ENCODE data around the gene CA10. TPM values are rescaled to one million over a fixed set of nuclear protein-coding genes. Genes with fewer than 3 reads are reported as not detected.

The CA10 gene
- total RNA-seq, 4 donors from 2014 or later: not detected

- ATAC-seq (ENCODE audit: low FRiP score): no peak
- no peak for TF ChIP-seq CTCF (IDR thresholded peaks at IDR 0.05)
- DNase-seq (ENCODE audit: low spot score): no peak
These were observed 512.0 kb downstream of the CA10 start for GRCh38 chr17:51646539-51646938.

- DNase-seq (ENCODE audit: low spot score) (no peak), ATAC-seq (ENCODE audit: low FRiP score) (no peak)
- TF ChIP-seq CTCF (IDR thresholded peaks at IDR 0.05): no peak
These were observed 513.5 kb downstream of the CA10 start for GRCh38 chr17:51645056-51645455.

GRCh38 chr17:51643702-51644490 is 514.6 kb downstream of the CA10 start:
- TF ChIP-seq CTCF (IDR thresholded peaks at IDR 0.05): no peak
- ATAC-seq (ENCODE audit: low FRiP score) (no peak), DNase-seq (ENCODE audit: low spot score) (no peak)

- no peak for DNase-seq (ENCODE audit: low spot score)
- TF ChIP-seq CTCF (IDR thresholded peaks at IDR 0.05): no peak
- no peak for ATAC-seq (ENCODE audit: low FRiP score)
These were observed 516.5 kb downstream of the CA10 start for GRCh38 chr17:51642029-51642428.

DNA sequence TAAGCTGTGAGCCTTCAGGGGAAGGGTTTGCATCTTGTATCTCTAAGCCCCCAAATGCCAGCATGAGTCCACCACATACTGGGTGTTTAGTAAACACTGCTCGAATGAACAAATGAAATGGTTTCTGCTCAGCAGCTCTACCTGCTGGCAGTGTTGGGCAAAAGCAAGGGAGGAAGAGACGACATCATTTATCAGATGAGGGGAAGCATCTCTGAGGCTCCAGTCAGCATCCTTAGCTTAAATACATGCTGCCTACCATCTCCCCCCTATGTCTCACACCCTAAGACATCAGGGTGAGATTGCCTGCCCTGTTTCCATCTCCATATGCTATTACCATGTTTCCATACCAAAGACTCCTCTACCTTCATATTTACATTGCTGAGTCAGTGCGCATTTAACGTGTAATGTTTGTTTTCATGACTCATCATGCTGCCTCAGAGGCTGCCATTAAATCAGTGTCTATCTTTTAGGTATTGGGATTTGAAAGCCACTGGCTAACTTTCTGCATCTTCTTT is 518.3 kb downstream of the CA10 start:
- ATAC-seq (ENCODE audit: low FRiP score): no peak
- TF ChIP-seq CTCF (IDR thresholded peaks at IDR 0.05): no peak

GRCh38 chr17:51638971-51639370 is 519.5 kb downstream of the CA10 start:
- DNase-seq (ENCODE audit: low spot score) (no peak), ATAC-seq (ENCODE audit: low FRiP score) (no peak)
- no peak for TF ChIP-seq CTCF (IDR thresholded peaks at IDR 0.05)

More for the DNA sequence above, 518.3 kb downstream of the CA10 start:
- DNase-seq (ENCODE audit: low spot score): no peak

DNA sequence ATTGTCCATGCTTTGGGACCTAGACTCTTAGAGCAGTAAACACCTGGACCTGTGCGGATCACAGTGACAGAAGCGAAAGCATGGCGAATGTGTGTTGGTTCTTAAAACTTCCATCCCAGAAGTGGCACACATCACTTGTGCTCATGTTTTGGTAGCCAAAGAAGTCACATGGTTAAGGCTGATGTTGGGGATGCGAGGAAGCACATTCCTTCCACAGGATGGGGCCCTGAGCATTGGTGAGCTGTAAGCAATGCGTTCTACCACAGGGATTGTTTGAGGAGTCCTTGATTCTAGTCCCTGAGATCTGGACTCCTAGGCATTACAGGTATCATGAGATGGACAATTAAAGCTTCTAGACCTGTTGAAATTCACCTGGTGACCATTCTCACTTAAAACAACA is 522.2 kb downstream of the CA10 start:
- TF ChIP-seq CTCF (IDR thresholded peaks at IDR 0.05): no peak
- no peak for DNase-seq (ENCODE audit: low spot score)
- ATAC-seq (ENCODE audit: low FRiP score): no peak
